ENCODE measurements around the gene LMX1B.

LMX1B gene

DNA sequence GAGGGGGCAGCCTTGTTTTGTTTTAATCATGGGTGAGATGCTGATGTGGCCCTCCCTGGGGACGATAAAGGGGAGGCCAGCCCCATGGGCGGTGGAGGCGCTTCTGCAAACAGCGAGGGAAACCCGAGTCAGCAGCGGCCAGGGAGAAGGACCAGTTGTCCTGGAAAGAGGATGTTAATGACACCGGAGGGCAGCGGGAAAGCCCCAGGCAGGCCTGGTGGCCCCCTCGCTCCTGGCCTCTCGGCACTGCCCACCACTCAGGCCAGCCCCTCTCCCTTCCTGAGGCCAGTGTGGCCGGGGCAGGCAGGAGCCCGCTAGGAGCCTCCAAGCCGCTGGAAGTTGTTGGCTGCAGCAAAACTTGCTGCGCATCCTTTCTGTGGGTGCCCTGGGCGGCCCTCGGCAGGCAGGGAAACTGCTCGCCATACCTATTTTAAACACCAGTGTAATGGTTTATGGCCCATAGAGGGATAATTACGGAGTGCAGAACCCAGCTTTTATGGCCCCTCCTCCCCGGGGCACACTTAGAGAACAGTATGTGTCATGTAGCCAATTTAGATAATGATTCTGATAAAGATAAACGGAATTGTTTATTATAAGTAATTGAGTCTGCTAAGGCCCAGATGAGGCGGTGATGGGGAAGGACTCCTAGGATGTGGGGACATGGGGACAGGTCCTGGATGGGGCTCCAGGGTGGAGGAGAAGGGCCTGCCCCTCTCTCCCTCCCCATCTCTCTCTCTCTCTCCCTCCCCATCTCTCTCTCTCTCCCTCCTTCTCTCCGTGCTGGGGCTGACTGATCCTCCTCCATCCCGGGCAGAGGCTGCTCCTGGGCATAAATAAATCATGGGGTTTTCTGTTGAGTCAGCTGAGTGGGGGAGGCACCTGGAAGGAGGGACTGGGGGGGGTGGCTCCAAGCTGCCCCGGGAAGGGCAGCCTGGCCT lies 36.9 kb downstream of the LMX1B start (continued):
- TF ChIP-seq, protein P1, sequence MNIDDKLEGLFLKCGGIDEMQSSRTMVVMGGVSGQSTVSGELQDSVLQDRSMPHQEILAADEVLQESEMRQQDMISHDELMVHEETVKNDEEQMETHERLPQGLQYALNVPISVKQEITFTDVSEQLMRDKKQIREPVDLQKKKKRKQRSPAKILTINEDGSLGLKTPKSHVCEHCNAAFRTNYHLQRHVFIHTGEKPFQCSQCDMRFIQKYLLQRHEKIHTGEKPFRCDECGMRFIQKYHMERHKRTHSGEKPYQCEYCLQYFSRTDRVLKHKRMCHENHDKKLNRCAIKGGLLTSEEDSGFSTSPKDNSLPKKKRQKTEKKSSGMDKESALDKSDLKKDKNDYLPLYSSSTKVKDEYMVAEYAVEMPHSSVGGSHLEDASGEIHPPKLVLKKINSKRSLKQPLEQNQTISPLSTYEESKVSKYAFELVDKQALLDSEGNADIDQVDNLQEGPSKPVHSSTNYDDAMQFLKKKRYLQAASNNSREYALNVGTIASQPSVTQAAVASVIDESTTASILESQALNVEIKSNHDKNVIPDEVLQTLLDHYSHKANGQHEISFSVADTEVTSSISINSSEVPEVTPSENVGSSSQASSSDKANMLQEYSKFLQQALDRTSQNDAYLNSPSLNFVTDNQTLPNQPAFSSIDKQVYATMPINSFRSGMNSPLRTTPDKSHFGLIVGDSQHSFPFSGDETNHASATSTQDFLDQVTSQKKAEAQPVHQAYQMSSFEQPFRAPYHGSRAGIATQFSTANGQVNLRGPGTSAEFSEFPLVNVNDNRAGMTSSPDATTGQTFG (tag by site-specific recombination; IDR thresholded peaks at IDR 0.05; ENCODE audit: borderline replicate concordance), result no peak
- TF ChIP-seq, protein P2, sequence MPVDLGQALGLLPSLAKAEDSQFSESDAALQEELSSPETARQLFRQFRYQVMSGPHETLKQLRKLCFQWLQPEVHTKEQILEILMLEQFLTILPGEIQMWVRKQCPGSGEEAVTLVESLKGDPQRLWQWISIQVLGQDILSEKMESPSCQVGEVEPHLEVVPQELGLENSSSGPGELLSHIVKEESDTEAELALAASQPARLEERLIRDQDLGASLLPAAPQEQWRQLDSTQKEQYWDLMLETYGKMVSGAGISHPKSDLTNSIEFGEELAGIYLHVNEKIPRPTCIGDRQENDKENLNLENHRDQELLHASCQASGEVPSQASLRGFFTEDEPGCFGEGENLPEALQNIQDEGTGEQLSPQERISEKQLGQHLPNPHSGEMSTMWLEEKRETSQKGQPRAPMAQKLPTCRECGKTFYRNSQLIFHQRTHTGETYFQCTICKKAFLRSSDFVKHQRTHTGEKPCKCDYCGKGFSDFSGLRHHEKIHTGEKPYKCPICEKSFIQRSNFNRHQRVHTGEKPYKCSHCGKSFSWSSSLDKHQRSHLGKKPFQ (tag by site-specific recombination; IDR thresholded peaks at IDR 0.05), result no peak
- TF ChIP-seq SP2 (tag by site-specific recombination; IDR thresholded peaks at IDR 0.05) (peak; percentile 34), MZF1 (tag by site-specific recombination; IDR thresholded peaks at IDR 0.05; ENCODE audit: borderline replicate concordance) (no peak), ZNF292 (tag by site-specific recombination; IDR thresholded peaks at IDR 0.05; ENCODE audit: borderline replicate concordance, low read depth) (no peak), ZNF837 (tag by site-specific recombination; IDR thresholded peaks at IDR 0.05) (no peak), ZNF366 (tag by site-specific recombination; conservative IDR thresholded peaks at IDR 0.05) (peak; percentile 87), GLIS2 (tag by site-specific recombination; IDR thresholded peaks at IDR 0.05) (peak; percentile 52; the same call in 1 of the 2 replicates), ZNF561 (tag by site-specific recombination; IDR thresholded peaks at IDR 0.05; ENCODE audit: borderline replicate concordance) (peak; percentile 69), SCRT1 (tag by site-specific recombination; IDR thresholded peaks at IDR 0.05; ENCODE audit: borderline replicate concordance) (no peak), ZNF324 (tag by site-specific recombination; IDR thresholded peaks at IDR 0.05) (no peak), ZNF146 (tag by site-specific recombination; IDR thresholded peaks at IDR 0.05) (no peak), ZNF354C (tag by site-specific recombination; IDR thresholded peaks at IDR 0.05; ENCODE audit: borderline replicate concordance, low read depth) (no peak), ZNF521 (tag by site-specific recombination; IDR thresholded peaks at IDR 0.05) (no peak), SETDB1 (IDR thresholded peaks at IDR 0.05; ENCODE audit: insufficient read length, low read length) (no peak), ZNF37A (tag by site-specific recombination; IDR thresholded peaks at IDR 0.05) (no peak), ZNF768 (tag by site-specific recombination; IDR thresholded peaks at IDR 0.05) (no peak), ZNF423 (tag by site-specific recombination; IDR thresholded peaks at IDR 0.05) (peak; percentile 45; the same call in 1 of the 2 replicates), ZNF132 (tag by site-specific recombination; IDR thresholded peaks at IDR 0.05; ENCODE audit: borderline replicate concordance) (no peak), ZNF404 (tag by site-specific recombination; IDR thresholded peaks at IDR 0.05) (no peak), ZBTB1 (tag by site-specific recombination; IDR thresholded peaks at IDR 0.05) (no peak)
- TF ChIP-seq, protein P3, sequence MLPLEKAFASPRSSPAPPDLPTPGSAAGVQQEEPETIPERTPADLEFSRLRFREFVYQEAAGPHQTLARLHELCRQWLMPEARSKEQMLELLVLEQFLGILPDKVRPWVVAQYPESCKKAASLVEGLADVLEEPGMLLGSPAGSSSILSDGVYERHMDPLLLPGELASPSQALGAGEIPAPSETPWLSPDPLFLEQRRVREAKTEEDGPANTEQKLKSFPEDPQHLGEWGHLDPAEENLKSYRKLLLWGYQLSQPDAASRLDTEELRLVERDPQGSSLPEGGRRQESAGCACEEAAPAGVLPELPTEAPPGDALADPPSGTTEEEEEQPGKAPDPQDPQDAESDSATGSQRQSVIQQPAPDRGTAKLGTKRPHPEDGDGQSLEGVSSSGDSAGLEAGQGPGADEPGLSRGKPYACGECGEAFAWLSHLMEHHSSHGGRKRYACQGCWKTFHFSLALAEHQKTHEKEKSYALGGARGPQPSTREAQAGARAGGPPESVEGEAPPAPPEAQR (tag by site-specific recombination; IDR thresholded peaks at IDR 0.05), result no peak
- TF ChIP-seq, protein P4, sequence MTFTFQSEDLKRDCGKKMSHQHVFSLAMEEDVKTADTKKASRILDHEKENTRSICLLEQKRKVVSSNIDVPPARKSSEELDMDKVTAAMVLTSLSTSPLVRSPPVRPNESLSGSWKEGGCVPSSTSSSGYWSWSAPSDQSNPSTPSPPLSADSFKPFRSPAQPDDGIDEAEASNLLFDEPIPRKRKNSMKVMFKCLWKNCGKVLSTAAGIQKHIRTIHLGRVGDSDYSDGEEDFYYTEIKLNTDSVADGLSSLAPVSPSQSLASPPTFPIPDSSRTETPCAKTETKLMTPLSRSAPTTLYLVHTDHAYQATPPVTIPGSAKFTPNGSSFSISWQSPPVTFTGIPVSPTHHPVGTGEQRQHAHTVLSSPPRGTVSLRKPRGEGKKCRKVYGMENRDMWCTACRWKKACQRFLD (tag by site-specific recombination; IDR thresholded peaks at IDR 0.05), result no peak
- TF ChIP-seq, protein P5, sequence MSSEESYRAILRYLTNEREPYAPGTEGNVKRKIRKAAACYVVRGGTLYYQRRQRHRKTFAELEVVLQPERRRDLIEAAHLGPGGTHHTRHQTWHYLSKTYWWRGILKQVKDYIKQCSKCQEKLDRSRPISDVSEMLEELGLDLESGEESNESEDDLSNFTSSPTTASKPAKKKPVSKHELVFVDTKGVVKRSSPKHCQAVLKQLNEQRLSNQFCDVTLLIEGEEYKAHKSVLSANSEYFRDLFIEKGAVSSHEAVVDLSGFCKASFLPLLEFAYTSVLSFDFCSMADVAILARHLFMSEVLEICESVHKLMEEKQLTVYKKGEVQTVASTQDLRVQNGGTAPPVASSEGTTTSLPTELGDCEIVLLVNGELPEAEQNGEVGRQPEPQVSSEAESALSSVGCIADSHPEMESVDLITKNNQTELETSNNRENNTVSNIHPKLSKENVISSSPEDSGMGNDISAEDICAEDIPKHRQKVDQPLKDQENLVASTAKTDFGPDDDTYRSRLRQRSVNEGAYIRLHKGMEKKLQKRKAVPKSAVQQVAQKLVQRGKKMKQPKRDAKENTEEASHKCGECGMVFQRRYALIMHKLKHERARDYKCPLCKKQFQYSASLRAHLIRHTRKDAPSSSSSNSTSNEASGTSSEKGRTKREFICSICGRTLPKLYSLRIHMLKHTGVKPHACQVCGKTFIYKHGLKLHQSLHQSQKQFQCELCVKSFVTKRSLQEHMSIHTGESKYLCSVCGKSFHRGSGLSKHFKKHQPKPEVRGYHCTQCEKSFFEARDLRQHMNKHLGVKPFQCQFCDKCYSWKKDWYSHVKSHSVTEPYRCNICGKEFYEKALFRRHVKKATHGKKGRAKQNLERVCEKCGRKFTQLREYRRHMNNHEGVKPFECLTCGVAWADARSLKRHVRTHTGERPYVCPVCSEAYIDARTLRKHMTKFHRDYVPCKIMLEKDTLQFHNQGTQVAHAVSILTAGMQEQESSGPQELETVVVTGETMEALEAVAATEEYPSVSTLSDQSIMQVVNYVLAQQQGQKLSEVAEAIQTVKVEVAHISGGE (tag by site-specific recombination; conservative IDR thresholded peaks at IDR 0.05; ENCODE audit: low read depth), result no peak
- TF ChIP-seq, protein P6, sequence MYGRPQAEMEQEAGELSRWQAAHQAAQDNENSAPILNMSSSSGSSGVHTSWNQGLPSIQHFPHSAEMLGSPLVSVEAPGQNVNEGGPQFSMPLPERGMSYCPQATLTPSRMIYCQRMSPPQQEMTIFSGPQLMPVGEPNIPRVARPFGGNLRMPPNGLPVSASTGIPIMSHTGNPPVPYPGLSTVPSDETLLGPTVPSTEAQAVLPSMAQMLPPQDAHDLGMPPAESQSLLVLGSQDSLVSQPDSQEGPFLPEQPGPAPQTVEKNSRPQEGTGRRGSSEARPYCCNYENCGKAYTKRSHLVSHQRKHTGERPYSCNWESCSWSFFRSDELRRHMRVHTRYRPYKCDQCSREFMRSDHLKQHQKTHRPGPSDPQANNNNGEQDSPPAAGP (tag by site-specific recombination; IDR thresholded peaks at IDR 0.05), result peak; percentile 94
- TF ChIP-seq, protein P7, sequence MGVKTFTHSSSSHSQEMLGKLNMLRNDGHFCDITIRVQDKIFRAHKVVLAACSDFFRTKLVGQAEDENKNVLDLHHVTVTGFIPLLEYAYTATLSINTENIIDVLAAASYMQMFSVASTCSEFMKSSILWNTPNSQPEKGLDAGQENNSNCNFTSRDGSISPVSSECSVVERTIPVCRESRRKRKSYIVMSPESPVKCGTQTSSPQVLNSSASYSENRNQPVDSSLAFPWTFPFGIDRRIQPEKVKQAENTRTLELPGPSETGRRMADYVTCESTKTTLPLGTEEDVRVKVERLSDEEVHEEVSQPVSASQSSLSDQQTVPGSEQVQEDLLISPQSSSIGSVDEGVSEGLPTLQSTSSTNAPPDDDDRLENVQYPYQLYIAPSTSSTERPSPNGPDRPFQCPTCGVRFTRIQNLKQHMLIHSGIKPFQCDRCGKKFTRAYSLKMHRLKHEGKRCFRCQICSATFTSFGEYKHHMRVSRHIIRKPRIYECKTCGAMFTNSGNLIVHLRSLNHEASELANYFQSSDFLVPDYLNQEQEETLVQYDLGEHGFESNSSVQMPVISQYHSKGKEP (tag by site-specific recombination; IDR thresholded peaks at IDR 0.05), result peak; percentile 57; the same call in 1 of the 2 replicates

Measured in HEK293 (cell line).